Sigmoid colon (tissue), 7 donors: ENCODE measurements around the gene SLC50A1. TPM values are rescaled to one million over a fixed set of nuclear protein-coding genes. Genes with fewer than 3 reads are reported as not detected.

Experiments
- DNase-seq: peaks from one replicate; pipeline ENCODE4 v3.0.0-alpha.2; 2019
- H3K27ac ChIP-seq, 4 donors: fragments of 200-600 bp; sonication (generic); one replicate each; pipeline ENCODE4 v1.5.1; 2016 to 2019; ENCODE audit warnings: mild to moderate bottlenecking in 1 of 4
- H3K27me3 ChIP-seq, 3 donors: fragments of 200-600 bp; sonication (generic); one replicate each; pipeline ENCODE4 v1.5.1; 2019; ENCODE audit warnings: mild to moderate bottlenecking in 1 of 3
- H3K36me3 ChIP-seq, 4 donors: fragments of 200-600 bp; sonication (generic); one replicate each; pipeline ENCODE4 v1.5.1; 2016 to 2019
- H3K4me1 ChIP-seq, 4 donors: fragments of 200-600 bp; sonication (generic); one replicate each; pipeline ENCODE4 v1.5.1; 2017 to 2019
- H3K4me3 ChIP-seq, 4 donors: fragments of 200-600 bp; sonication (generic); one replicate each; pipeline ENCODE4 v1.5.1; 2017 to 2019; ENCODE audit warnings: mild to moderate bottlenecking in 2 of 4, moderate library complexity in 1 of 4
- H3K9me3 ChIP-seq, 4 donors: fragments of 200-600 bp in 3 of 4; sonication (generic) in 3 of 4; one replicate each; pipeline versions ENCODE4 v1.5.1 to v1.6.1; 2013 to 2019
- EP300 ChIP-seq, 4 donors: sonication (generic); formaldehyde crosslinking; IDR thresholded peaks; one replicate each; pipeline ENCODE4 v1.6.1; 2017; ENCODE audit warnings: antibody characterized with exemption in 4 of 4
- POLR2A ChIP-seq, 2 donors: fragments of 450-650 bp; IDR thresholded peaks; one replicate each; pipeline ENCODE4 v1.6.1; 2016; ENCODE audit warnings: antibody characterized with exemption in 2 of 2, mild to moderate bottlenecking in 2 of 2, moderate library complexity in 2 of 2
- POLR2AphosphoS5 ChIP-seq, 4 donors: sonication (generic); formaldehyde crosslinking; IDR thresholded peaks; one replicate each; pipeline ENCODE4 v1.6.1; 2017; ENCODE audit warnings: antibody characterized with exemption in 4 of 4
- WGBS, 2 donors: extraction: QIAGEN DNeasy Blood & Tissue Kit; methylation state at CpG; one replicate each; pipeline ENCODE4 v1.1.7; 2013; 5-methylcytosine and 5-hydroxymethylcytosine counted together
- intact Hi-C: fragments of 100-400 bp; cut with DNase I; formaldehyde crosslinking; loops from one replicate; pipeline ENCODE4 v1.15.1; 2023
- polyA plus RNA-seq, 3 donors: library from polyadenylated mRNA; stranded (reverse); fragments of 200-250 nt; gene quantifications; one replicate each; pipeline ENCODE4 v1.2.3, GENCODE V29; 2013
- total RNA-seq, 4 donors: library from RNA; depleted of rRNA; stranded (reverse); fragments of >200 nt; gene quantifications; one replicate each; pipeline ENCODE4 v1.1.0, GENCODE V29; 2016
- TF ChIP-seq, protein P1 (sequence below), 4 experiments: fragments of 450-650 bp in 3 of 4; fragments of 200-600 bp in 1 of 4; IDR thresholded peaks; one replicate each; pipeline ENCODE4 v1.5.1; 2016 to 2019; ENCODE audit warnings: antibody characterized with exemption in 4 of 4, mild to moderate bottlenecking in 3 of 4, moderate library complexity in 2 of 4
- donor health status: healthy with polysubstance abuse.
- donor health status: Bipolar disorder and iron deficiency.
- donor health status: healthy.

SLC50A1 gene
- total and polyA plus RNA-seq, 7 donors, result 8.0 to 151 (median 21.4) TPM

DNA sequence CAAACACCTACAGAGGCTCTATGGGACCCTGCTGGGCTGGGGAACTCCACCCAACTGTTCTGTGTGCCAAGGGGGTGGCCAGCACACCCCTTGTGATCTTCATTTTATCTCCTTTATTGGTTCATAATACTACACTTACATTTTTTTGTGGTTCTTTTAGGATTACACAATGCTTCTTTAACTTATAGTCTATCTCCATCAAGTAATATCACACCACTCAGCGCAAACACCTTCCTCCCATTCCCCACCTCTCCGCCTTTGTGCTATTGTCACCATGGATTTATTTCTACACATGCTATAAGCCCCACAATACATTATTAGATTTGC, 41.1 kb upstream of the SLC50A1 start:
- H3K36me3 ChIP-seq, result no peaks in the 10 kb centered on the region
- H3K4me3 ChIP-seq, result peak overlapping the region in 1 of 4 donors; percentile 6
- no peaks in the 10 kb centered on the region for H3K9me3 ChIP-seq
- intact Hi-C loops, result no loop called here
- DNase-seq, result no peak
- TF ChIP-seq EP300 (IDR thresholded peaks at IDR 0.05) (no peak), POLR2AphosphoS5 (IDR thresholded peaks at IDR 0.05) (no peak), POLR2A (IDR thresholded peaks at IDR 0.05) (no peak)
- TF ChIP-seq, protein P1, sequence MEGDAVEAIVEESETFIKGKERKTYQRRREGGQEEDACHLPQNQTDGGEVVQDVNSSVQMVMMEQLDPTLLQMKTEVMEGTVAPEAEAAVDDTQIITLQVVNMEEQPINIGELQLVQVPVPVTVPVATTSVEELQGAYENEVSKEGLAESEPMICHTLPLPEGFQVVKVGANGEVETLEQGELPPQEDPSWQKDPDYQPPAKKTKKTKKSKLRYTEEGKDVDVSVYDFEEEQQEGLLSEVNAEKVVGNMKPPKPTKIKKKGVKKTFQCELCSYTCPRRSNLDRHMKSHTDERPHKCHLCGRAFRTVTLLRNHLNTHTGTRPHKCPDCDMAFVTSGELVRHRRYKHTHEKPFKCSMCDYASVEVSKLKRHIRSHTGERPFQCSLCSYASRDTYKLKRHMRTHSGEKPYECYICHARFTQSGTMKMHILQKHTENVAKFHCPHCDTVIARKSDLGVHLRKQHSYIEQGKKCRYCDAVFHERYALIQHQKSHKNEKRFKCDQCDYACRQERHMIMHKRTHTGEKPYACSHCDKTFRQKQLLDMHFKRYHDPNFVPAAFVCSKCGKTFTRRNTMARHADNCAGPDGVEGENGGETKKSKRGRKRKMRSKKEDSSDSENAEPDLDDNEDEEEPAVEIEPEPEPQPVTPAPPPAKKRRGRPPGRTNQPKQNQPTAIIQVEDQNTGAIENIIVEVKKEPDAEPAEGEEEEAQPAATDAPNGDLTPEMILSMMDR (IDR thresholded peaks at IDR 0.05), result peak in 1 of 4 experiments; percentile 26
- H3K27ac ChIP-seq, result peak overlapping the region; percentile 69 to 76 (median 70)
- H3K4me1 ChIP-seq, result peaks cover 0 to 29% (median 24%) of the 10 kb centered on the region in 4 donors
- no peaks in the 10 kb centered on the region for H3K27me3 ChIP-seq
- 38 to 81% methylated on average over 2 of the region's 2 CpGs for WGBS, 2 donors

DNA sequence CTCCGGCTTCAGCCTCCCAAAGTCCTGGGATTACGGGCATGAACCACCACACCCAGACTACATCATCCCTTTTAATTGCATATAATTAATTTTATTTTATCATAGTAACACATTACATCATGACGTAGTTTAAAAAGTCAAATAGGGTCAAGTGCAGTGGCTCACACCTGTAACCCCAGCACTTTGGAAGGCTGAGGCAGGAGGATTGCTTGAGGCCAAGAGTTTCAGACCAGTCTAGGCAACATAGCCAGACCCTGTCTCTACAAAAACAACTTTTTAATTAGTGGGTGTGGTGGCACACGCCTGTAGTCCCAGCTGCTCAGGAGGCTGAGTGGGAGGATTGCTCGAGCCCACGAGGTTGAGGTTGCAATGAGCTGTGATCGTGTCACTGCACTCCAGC, 36.3 kb upstream of the SLC50A1 start:
- intact Hi-C loops, result no loop called here
- 32 to 76% methylated on average over 7 of the region's 7 CpGs for WGBS, 2 donors

DNA sequence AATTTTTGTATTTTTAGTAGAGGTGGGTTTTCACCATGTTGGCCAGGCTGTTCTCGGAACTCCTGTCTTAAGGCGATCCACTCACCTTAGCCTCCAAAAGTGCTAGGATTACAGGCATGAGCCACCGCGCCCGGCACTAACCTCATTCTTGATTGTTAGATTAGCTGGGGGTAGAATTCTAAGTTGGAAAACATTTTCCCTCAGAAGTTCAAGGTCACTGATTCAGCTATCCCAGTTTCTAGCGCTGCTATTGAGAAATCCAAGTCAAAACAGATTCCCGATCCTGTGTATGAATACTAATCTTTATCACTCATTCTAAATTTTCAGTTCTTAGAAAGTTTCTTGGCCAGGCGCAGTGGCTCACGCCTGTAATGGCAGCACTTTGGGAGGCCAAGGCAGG, 32.3 kb upstream of the SLC50A1 start:
- H3K27me3 ChIP-seq, result no peaks in the 10 kb centered on the region
- TF ChIP-seq, protein P1 (IDR thresholded peaks at IDR 0.05), result no peak
- TF ChIP-seq EP300 (IDR thresholded peaks at IDR 0.05), result no peak
- TF ChIP-seq POLR2A (IDR thresholded peaks at IDR 0.05), result no peak
- no peak for TF ChIP-seq POLR2AphosphoS5 (IDR thresholded peaks at IDR 0.05)
- no peaks in the 10 kb centered on the region for H3K9me3 ChIP-seq
- no peak for DNase-seq
- no peaks in the 10 kb centered on the region for H3K36me3 ChIP-seq
- H3K4me3 ChIP-seq, result no peak overlapping the region
- WGBS, 2 donors, result 88 to 89% methylated on average over 9 of the region's 9 CpGs
- H3K4me1 ChIP-seq, result no peaks in the 10 kb centered on the region
- H3K27ac ChIP-seq, result no peak overlapping the region
- intact Hi-C loops, result no loop called here

More for the DNA sequence above, 36.3 kb upstream of the SLC50A1 start:
- peaks cover 0 to 4% (median 4%) of the 10 kb centered on the region in 4 donors for H3K4me1 ChIP-seq
- no peaks in the 10 kb centered on the region for H3K9me3 ChIP-seq
- H3K36me3 ChIP-seq, result no peaks in the 10 kb centered on the region
- H3K4me3 ChIP-seq, result no peak overlapping the region
- H3K27me3 ChIP-seq, result no peaks in the 10 kb centered on the region
- no peak for DNase-seq
- no peak overlapping the region for H3K27ac ChIP-seq
- TF ChIP-seq POLR2AphosphoS5 (IDR thresholded peaks at IDR 0.05), result no peak
- TF ChIP-seq EP300 (IDR thresholded peaks at IDR 0.05), result no peak
- TF ChIP-seq, protein P1 (IDR thresholded peaks at IDR 0.05), result no peak
- TF ChIP-seq POLR2A (IDR thresholded peaks at IDR 0.05), result no peak

DNA sequence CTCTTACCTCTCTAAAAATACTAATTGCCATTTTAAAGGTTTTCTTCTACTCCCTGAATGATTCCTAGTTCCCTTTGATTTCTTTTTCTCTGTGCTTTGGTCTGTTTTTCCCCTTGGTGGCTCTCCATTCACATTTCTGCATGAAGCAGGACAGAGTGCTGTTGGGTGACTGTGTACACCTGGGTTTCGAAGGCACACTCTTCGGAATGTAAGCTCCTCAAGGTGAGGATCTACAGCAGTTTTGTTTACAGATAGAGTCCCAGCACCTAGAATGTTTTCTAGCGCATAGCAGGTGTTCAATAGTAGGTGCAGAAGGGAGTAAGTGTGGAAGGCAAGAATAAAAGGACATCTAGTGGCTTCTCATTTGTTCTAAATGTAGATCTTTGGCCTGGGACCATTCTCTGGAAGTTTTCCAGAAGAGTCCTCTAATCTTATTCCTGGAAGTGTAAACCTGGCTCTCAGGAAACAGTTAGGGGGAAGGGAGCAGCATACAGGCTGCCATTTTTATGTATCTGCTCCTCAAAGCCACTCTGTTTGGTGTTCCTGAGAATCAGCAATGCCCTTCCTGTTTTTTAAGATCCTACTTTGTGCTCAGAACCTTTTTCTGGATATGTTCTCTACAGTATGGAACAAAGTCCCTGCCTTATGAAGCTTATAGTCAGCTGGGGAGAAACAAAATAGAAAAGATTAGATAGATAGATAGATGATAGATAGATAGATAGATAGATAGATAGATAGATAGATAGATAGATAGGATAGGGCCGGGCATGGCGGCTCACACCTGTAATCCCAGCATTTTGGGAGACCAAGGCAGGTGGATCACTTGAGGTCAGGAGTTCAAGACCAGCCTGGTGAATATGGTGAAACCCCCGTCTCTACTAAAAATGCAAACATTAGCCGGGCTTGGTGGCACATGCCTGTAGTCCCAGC, 30.8 kb upstream of the SLC50A1 start:
- 73 to 89% methylated on average over 7 of the region's 7 CpGs for WGBS, 2 donors

More for the DNA sequence above, 30.8 kb upstream of the SLC50A1 start:
- no peak for DNase-seq
- H3K4me3 ChIP-seq, result no peak overlapping the region
- H3K9me3 ChIP-seq, result no peaks in the 10 kb centered on the region
- no peaks in the 10 kb centered on the region for H3K36me3 ChIP-seq
- intact Hi-C loops, result no loop called here
- TF ChIP-seq, protein P1 (IDR thresholded peaks at IDR 0.05), result no peak
- no peak for TF ChIP-seq POLR2AphosphoS5 (IDR thresholded peaks at IDR 0.05)
- no peak for TF ChIP-seq POLR2A (IDR thresholded peaks at IDR 0.05)
- TF ChIP-seq EP300 (IDR thresholded peaks at IDR 0.05), result no peak
- H3K4me1 ChIP-seq, result no peaks in the 10 kb centered on the region
- H3K27ac ChIP-seq, result no peak overlapping the region
- no peaks in the 10 kb centered on the region for H3K27me3 ChIP-seq
